ENCODE data around the gene PTOV1.

PTOV1 gene

GRCh38 chr19:49877020-49877878, 26.3 kb downstream of the PTOV1 start, which contains the start of the genes AKT1S1 and TBC1D17:
Gene AKT1S1, minus strand, starts transcription at chr19:49877355. Its CDS starts 4,060 bp downstream, at chr19:49873295.
Gene TBC1D17, plus strand, starts transcription at chr19:49877702. Its CDS starts 22 bp downstream, at chr19:49877724.
- TF ChIP-seq GATA2 (IDR thresholded peaks at IDR 0.05; ENCODE audit: low read depth, low read length) (no peak), GATA3 (IDR thresholded peaks at IDR 0.05; ENCODE audit: low read depth, low read length) (no peak)

GRCh38 chr19:49877879-49878743, 27.2 kb downstream of the PTOV1 start:
- TF ChIP-seq GATA2 (IDR thresholded peaks at IDR 0.05; ENCODE audit: low read depth, low read length) (no peak), GATA3 (IDR thresholded peaks at IDR 0.05; ENCODE audit: low read depth, low read length) (no peak)

- TF ChIP-seq GATA2 (IDR thresholded peaks at IDR 0.05; ENCODE audit: low read depth, low read length) (no peak), GATA3 (IDR thresholded peaks at IDR 0.05; ENCODE audit: low read depth, low read length) (no peak)
Observed at GRCh38 chr19:49878744-49879070, 27.7 kb downstream of the PTOV1 start.

GRCh38 chr19:49879243-49879963, 28.4 kb downstream of the PTOV1 start:
- no peak for TF ChIP-seq GATA3 (IDR thresholded peaks at IDR 0.05; ENCODE audit: low read depth, low read length)
- no peak for TF ChIP-seq GATA2 (IDR thresholded peaks at IDR 0.05; ENCODE audit: low read depth, low read length)

- TF ChIP-seq GATA2 (IDR thresholded peaks at IDR 0.05; ENCODE audit: low read depth, low read length): no peak
- TF ChIP-seq GATA3 (IDR thresholded peaks at IDR 0.05; ENCODE audit: low read depth, low read length): no peak
Observed at GRCh38 chr19:49880162-49880869, 29.4 kb downstream of the PTOV1 start.

- TF ChIP-seq GATA3 (IDR thresholded peaks at IDR 0.05; ENCODE audit: low read depth, low read length) (no peak), GATA2 (IDR thresholded peaks at IDR 0.05; ENCODE audit: low read depth, low read length) (no peak)
Observed at GRCh38 chr19:49881186-49881585, 30.2 kb downstream of the PTOV1 start.

GRCh38 chr19:49881672-49882394, 30.9 kb downstream of the PTOV1 start:
- TF ChIP-seq GATA2 (IDR thresholded peaks at IDR 0.05; ENCODE audit: low read depth, low read length): no peak
- no peak for TF ChIP-seq GATA3 (IDR thresholded peaks at IDR 0.05; ENCODE audit: low read depth, low read length)

- no peak for TF ChIP-seq GATA2 (IDR thresholded peaks at IDR 0.05; ENCODE audit: low read depth, low read length)
- no peak for TF ChIP-seq GATA3 (IDR thresholded peaks at IDR 0.05; ENCODE audit: low read depth, low read length)
Observed at GRCh38 chr19:49882643-49883042, 31.7 kb downstream of the PTOV1 start.

- TF ChIP-seq GATA3 (IDR thresholded peaks at IDR 0.05; ENCODE audit: low read depth, low read length) (no peak), GATA2 (IDR thresholded peaks at IDR 0.05; ENCODE audit: low read depth, low read length) (no peak)
Observed at GRCh38 chr19:49883094-49883493, 32.1 kb downstream of the PTOV1 start.

GRCh38 chr19:49884109-49884508, 33.1 kb downstream of the PTOV1 start:
- no peak for TF ChIP-seq GATA2 (IDR thresholded peaks at IDR 0.05; ENCODE audit: low read depth, low read length)
- no peak for TF ChIP-seq GATA3 (IDR thresholded peaks at IDR 0.05; ENCODE audit: low read depth, low read length)

- no peak for TF ChIP-seq GATA3 (IDR thresholded peaks at IDR 0.05; ENCODE audit: low read depth, low read length)
- TF ChIP-seq GATA2 (IDR thresholded peaks at IDR 0.05; ENCODE audit: low read depth, low read length): no peak
Observed at GRCh38 chr19:49884760-49885159, 33.8 kb downstream of the PTOV1 start.

GRCh38 chr19:49887037-49887664, 36.2 kb downstream of the PTOV1 start:
- TF ChIP-seq GATA2 (IDR thresholded peaks at IDR 0.05; ENCODE audit: low read depth, low read length): no peak
- no peak for TF ChIP-seq GATA3 (IDR thresholded peaks at IDR 0.05; ENCODE audit: low read depth, low read length)

Data from SH-SY5Y (cell line).